Measurements from ENCODE around the gene GRHL1.
A peak's percentile ranks its signal among the peaks of the same experiment; 100 is the strongest.
"Not testable (repeated sequence)": the region's sequence is repeated elsewhere in the genome, so short reads cannot be mapped to it uniquely, and the experiment has no call there.

GRHL1 gene

GRCh38 chr2:10027660-10028330, 76.3 kb downstream of the GRHL1 start:
- DNase-seq = no peak

- DNase-seq = no peak
Observed at GRCh38 chr2:10028407-10028987, 77.0 kb downstream of the GRHL1 start.

- DNase-seq = no peak
Observed at GRCh38 chr2:10028988-10029874, 77.7 kb downstream of the GRHL1 start.

GRCh38 chr2:10029875-10030223, 78.4 kb downstream of the GRHL1 start:
- DNase-seq = no peak

GRCh38 chr2:10030311-10030736, 78.8 kb downstream of the GRHL1 start:
- DNase-seq = no peak

GRCh38 chr2:10030798-10031197, 79.3 kb downstream of the GRHL1 start:
- not testable (repeated sequence) for DNase-seq

GRCh38 chr2:10031886-10032745, 80.6 kb downstream of the GRHL1 start:
- no peak for DNase-seq

GRCh38 chr2:10032746-10033105, 81.2 kb downstream of the GRHL1 start:
- DNase-seq = no peak

- no peak for DNase-seq
Observed at GRCh38 chr2:10033251-10034006, 81.9 kb downstream of the GRHL1 start.

- DNase-seq = no peak
Observed at GRCh38 chr2:10034333-10035052, 83.0 kb downstream of the GRHL1 start.

- no peak for DNase-seq
Observed at GRCh38 chr2:10035053-10035422, 83.5 kb downstream of the GRHL1 start.

GRCh38 chr2:10035633-10036032, 84.1 kb downstream of the GRHL1 start:
- DNase-seq = no peak

- DNase-seq = no peak
Observed at GRCh38 chr2:10036095-10036884, 84.8 kb downstream of the GRHL1 start.

- DNase-seq = no peak
Observed at GRCh38 chr2:10038123-10038522, 86.6 kb downstream of the GRHL1 start.

GRCh38 chr2:10038716-10039115, 87.2 kb downstream of the GRHL1 start:
- no peak for DNase-seq

- no peak for DNase-seq
Observed at GRCh38 chr2:10039658-10040410, 88.3 kb downstream of the GRHL1 start.

- DNase-seq = no peak
Observed at GRCh38 chr2:10041711-10042110, 90.2 kb downstream of the GRHL1 start.

- DNase-seq = peak; percentile 85
Observed at GRCh38 chr2:10042301-10043161, 91.0 kb downstream of the GRHL1 start.
